HuH-7 (cell line): Measurements from ENCODE around the gene ADCY7.

Source experiments
- DNase-seq: peaks from one replicate; pipeline ENCODE4 v3.0.0; 2011; ENCODE audit warnings: low spot score

ADCY7 gene

DNA sequence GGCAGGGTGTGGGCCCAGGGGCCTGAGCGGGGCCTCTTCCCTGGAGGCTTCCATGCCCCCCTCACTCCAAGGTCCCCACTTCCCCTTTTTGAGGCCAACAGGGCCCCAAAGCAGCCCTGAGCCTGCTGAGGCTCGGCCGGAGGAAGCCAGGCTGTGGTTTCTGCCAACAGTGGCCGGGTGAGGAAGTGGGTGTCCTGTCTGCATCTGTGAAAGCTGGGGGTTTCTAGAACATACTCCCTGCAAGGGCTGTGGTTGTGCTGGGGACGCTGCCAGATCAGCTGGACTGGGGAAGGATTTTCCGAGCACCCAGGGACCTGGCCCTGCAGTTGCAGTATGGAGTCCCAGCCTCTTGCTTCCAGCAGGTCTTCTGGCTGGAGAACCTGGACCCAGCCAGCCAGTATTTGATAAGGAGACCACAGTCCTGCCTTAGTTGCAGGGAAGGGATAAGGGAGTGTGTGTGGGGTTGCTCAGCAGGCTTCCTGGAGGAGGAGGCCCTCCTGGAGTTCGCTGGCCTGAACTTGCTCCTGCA lies 15.7 kb downstream of the ADCY7 start:
- no peak for DNase-seq

GRCh38 chr16:50282955-50283631 lies 16.7 kb downstream of the ADCY7 start:
- no peak for DNase-seq

DNA sequence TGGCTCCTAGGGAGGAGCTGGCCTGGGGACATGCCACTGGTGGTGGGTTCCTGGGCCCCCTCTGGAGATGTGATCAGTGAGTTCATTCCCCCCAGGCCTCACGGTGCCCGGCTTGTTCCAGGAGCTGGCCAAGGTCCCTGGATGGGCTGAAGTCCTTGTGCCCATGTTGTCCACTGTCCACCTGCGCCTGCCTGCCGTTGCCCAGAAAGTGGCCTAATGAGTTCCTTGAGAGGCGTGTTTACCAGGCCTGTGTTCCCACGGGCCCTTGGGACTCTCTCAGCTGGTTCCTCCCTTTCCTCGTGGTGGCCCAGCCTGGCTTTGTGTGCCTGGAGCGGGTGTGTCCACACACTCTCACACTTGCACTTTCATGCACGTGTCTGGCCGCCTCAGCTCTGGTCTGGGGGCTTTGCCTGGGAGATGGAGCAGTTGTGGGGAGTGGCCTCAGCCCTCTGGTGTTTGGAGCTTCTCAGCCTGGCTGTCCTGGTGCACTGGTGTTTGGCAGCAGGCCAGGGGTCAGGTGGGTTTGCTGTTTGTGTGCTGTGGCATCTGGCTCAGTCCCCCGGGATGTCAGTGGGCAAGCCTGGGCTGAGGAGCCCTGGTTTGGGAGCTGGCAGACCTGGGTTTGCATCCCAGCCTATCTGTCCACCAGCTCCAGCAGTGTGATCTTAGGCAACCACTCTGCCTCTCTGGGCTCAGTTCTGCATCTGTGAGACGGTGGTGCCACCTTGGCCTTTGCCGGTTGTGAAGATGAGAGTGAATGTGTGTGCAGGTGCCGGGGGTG lies 18.0 kb downstream of the ADCY7 start:
- DNase-seq = no peak

GRCh38 chr16:50285406-50286003 lies 19.2 kb downstream of the ADCY7 start:
- DNase-seq = no peak

- DNase-seq = no peak
Measured at GRCh38 chr16:50286681-50287080, 20.3 kb downstream of the ADCY7 start.

GRCh38 chr16:50288026-50288425 lies 21.7 kb downstream of the ADCY7 start:
- no peak for DNase-seq

DNA sequence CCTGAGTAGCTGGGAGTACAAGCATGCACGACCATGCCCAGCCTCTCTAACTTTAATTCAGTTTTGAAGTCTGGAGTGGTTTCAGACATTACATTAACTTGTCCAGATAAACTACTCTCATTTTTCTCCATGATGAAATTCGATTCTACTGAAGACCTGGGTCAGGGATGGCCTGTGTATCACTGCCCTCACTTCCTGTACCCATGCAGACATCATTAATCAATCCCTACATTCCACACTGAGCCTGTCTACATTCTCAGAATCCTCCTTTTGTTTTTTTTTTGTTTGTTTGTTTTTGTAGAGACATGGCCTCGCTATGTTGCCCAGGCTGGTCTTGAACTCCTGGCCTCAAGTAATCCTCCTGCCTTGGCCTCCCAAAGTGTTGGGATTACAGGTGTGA lies 22.6 kb downstream of the ADCY7 start:
- no peak for DNase-seq

GRCh38 chr16:50289950-50290764 lies 23.8 kb downstream of the ADCY7 start:
- no peak for DNase-seq

GRCh38 chr16:50290856-50291255 lies 24.5 kb downstream of the ADCY7 start:
- DNase-seq = no peak

DNA sequence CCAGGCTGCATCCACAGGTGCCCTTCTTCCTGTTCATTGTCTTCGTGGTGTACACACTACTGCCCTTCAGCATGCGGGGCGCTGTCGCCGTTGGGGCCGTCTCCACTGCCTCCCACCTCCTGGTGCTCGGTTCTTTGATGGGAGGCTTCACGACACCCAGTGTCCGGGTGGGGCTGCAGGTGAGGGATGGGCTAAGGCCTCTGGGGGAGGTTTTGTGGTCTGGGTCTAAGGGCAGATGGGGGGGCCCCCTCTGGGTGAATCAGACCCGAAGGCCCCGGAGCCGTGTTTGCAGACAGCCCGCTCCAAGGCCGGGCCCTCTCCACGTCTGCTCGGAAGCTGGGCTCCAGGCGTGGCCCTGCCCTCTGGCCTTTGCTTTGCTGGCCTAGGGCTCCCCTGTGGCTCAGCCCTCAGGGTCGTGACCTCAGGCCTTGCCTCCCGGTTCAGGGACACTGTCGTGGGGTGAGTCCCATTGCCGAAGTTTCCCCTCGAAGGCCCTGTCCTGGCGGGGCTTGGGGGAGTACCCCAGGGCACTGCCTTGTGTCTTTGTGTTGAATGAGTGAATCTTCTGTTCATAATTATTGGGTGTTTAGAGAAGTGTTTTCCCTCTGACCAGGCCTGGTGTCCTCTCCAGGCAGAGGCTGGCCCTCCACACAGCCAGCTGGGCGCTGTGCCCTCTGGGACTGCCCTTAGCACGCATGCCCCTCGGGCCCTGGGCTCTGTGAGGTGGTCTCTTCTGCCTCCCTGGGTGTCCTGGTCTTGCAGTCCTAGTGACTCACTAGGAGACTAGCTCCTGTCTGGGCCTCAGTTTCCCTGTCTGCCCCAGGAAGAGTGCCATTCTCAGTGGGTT lies 25.6 kb downstream of the ADCY7 start:
- DNase-seq = no peak

DNA sequence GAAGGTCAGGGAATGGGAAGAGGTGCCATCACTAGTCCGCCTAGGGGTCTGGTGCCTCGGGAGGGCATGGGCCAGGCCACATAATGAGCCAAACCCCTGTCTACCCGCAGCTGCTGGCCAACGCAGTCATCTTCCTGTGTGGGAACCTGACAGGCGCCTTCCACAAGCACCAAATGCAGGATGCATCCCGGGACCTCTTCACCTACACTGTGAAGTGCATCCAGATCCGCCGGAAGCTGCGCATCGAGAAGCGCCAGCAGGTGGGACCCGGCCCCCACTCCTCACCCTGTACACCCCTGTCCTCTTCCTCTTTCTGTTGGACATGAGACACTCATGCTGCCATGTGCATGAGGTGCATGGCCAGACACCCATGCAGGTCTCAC lies 26.2 kb downstream of the ADCY7 start:
- DNase-seq = no peak

DNA sequence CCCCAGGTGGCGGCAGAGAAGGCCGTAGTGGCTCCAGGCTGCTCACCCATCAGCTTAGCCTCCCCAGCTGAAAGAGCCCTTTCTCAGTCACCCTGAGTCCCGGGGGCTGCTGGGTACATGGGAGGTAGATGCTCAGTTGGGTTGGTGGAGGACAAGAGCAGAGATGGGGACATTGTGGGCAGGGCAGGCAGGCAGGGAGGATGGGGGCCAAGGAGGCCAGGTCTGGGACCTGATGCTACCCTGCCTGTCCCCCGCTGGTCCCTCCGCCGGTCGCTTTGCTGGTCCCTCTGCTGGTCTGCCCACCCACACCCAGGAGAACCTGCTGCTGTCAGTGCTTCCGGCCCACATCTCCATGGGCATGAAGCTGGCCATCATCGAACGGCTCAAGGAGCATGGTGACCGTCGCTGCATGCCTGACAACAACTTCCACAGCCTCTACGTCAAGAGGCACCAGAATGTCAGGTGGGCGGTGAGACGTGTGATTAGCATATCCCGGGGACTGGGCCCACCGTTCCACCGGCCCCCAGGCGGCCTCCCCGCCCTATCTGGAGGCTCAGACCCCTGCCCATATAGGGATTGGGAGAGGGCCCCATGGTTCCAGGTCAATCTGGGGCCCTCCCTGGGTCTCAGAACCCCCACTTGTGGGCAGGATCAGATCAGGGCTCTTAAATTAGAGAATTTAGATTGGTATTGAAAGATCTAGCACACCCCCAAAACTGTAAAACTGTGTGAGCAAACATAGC lies 26.9 kb downstream of the ADCY7 start:
- no peak for DNase-seq

DNA sequence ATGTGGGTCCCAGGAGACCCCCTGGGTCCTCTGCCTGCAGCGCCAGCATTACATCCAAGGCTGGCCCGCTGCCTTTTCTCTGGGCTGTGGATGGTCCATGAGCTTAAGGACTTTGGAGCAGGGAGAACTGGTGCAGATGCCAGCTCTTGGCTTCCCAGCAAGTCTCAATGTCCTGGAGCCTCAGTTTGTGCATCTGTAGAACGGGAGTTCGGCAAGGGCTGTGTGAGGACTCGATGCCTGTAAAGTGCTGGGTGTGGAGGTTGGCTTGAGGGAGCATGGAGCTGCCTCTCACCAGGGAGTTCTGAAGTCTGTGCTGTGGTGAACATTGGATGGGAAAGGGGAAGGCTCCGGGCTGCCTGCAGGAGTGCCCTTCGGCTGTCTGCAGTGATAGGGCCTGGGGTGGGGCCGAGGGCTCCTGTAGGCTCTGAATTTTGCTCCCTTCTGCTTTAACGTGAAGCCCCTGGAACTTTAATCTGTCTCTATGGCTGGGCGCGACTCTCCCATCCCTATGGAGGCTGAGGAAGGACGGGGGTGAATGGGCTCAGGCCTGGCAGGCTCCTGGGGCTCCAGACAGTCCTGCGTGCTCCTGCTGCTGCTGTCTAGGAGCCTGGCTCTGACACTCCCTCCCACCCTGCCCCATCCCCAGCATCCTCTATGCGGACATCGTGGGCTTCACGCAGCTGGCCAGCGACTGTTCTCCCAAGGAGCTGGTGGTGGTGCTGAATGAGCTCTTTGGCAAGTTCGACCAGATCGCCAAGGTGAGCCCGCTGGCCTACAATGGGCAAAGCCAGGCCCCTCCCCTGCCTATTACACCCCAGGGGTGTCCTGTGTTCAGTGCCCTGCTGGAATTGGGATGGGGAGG lies 27.9 kb downstream of the ADCY7 start:
- DNase-seq = no peak

DNA sequence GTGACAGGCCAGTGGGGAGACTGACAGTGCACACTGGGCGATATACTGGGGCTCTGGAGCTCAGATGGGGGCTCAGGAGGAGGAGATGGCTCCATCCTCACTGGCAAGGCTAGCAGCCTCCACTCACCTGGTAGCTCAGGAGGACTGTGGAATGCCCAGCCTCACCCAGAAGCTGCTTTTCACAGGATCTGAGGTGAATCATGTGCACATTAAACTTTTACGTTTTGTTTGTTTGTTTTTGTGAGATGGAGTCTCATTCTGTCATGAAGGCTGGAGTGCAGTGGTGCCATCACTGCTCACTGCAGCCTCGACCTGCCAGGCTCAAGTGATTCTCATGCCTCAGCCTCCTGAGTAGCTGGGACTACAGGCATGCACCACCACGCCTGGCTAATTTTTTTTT lies 28.6 kb downstream of the ADCY7 start:
- DNase-seq = no peak

DNA sequence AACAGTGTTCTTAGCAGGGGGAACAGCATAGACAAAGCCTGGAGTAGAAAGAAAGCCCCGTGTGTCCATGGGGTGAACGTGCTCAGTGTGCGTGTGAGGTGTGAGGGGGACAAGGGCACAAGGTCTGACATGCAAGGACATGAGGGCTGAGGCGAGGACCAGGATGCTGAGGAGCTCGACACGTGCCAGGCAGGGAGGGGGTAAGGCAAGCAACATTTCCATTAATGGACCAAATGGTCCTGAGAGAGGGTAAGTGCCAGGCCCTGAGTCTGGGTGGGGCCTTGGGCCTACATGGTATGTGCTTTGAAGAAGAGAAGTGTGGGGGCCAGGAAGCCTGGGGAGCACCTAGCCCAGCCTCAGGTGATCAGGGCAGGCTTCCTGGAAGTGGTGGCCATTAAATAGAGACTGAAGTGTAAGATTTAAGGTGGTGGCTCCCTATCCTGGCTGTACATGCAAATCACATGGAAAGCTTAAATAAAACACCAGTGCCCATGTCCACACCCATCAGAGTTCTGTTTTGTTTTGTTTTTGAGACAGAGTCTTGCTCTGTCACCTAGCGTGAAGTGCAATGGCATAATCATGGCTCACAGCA lies 29.3 kb downstream of the ADCY7 start:
- DNase-seq = no peak

- DNase-seq = no peak
Measured at GRCh38 chr16:50296807-50297206, 30.5 kb downstream of the ADCY7 start.

DNA sequence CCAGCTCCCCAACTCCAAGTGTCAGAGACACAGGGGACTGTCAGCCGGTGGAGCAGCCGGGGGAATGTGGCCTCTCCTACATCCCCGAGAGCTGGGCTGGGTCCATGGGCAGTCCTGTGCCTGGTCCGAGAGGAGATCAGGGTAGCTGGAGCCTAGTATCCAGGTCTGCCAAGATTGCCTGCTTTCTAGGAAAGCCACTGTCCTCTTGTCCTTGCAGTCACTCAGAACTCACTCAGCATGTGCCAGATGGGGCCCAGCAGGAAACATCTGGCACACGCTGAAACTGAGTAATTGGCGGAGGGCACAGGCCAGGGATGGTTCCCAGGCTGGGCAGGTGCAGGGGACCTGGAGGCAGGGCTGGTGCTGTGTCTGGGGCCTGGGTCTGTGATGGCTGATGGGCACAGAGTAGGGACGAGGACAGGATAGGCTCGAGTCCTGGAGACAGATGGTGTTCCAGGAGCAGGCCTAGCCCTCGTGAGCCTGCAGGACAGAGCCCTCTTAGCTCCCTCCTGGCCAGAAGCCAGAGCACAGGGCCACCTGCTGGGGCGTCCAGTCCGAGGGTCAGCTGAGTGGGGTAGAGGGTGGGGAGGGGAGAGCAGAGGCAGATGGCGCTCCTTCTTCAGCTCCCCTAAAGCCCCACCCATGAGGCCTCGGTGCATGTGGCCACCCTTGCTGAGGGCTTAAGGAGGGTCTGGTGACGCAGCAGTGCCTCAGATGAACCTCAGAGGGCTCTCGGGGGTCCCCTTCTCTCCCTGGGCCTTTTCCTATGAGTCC lies 31.1 kb downstream of the ADCY7 start:
- DNase-seq = no peak

GRCh38 chr16:50298075-50298460 lies 31.7 kb downstream of the ADCY7 start:
- DNase-seq = no peak
